ENCODE data around the gene NDE1. TPM values are rescaled to one million over a fixed set of nuclear protein-coding genes. Genes with fewer than 3 reads are reported as not detected.

Gene NDE1
- total and polyA plus RNA-seq, 2 of the 4 experiments (the other 2 are of a cell fraction) = 22.7 to 29.2 TPM

DNA sequence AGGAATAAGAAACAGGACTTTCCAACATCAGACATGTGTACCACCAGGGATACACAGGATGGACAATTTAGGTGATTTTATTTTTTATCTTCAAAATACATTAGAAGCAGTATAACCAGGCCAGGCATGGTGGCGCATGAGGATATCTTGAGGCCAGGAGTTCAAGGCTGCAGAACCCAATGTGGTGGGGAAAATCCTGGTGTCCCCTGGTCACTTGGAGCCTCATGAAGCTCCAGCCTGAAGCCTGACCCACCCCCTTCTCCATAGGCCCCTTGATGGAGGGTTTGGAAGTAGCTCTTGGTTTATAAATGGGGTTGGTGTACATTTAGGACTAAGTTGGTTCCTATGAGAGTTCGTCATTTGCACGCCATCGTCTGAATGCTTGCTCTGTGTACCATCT, 118.2 kb downstream of the NDE1 start:
- Histone ChIP-seq H3K27me3 (ENCODE audit: control insufficient read depth, insufficient read depth, low read length) (peaks cover 4% of the 10 kb centered on the region), H2AK5ac (ENCODE audit: low read depth, low read length) (no peak overlapping the region), H3K4me3 (ENCODE audit: insufficient read depth, low read depth, low read length) (no peak overlapping the region), H3K4ac (ENCODE audit: low read depth, low read length) (no peak overlapping the region), H2BK5ac (ENCODE audit: low read depth, low read length, poor library complexity, severe bottlenecking) (no peak overlapping the region), H3K27ac (ENCODE audit: insufficient read depth, low read length) (no peak overlapping the region), H3K14ac (replicated peaks; ENCODE audit: low read depth, low read length) (no peak overlapping the region), H2BK15ac (ENCODE audit: low read depth, low read length) (no peak overlapping the region), H3K56ac (ENCODE audit: extremely low read depth, insufficient read depth, low read length) (no peak overlapping the region), H3K36me3 (ENCODE audit: control insufficient read depth, insufficient read depth, low read length) (no peaks in the 10 kb centered on the region), H4K5ac (ENCODE audit: low read depth, low read length) (no peak overlapping the region), H3K4me1 (ENCODE audit: control insufficient read depth, insufficient read depth, low read length) (peaks cover 5% of the 10 kb centered on the region), H3K18ac (ENCODE audit: low read depth, low read length) (no peak overlapping the region), H3K79me1 (ENCODE audit: low read depth in 1 of 2, low read length in 2 of 2) (no peaks in the 10 kb centered on the region), H4K20me1 (ENCODE audit: insufficient read depth, low read length) (no peaks in the 10 kb centered on the region), H2AFZ (replicated peaks; ENCODE audit: low read length, poor library complexity) (no peak overlapping the region), H2AK9ac (replicated peaks; ENCODE audit: low read depth, low read length, poor library complexity) (no peak overlapping the region), H2BK20ac (ENCODE audit: low read depth, low read length) (no peak overlapping the region), H3K9me1 (ENCODE audit: insufficient read depth, low read length) (peaks cover 5% of the 10 kb centered on the region; the same call in 1 of the 2 replicates), H4K91ac (ENCODE audit: insufficient read depth, low read depth, low read length) (no peak overlapping the region), H3K9ac (ENCODE audit: low read depth, low read length) (no peak overlapping the region), H3K9me3 (ENCODE audit: control insufficient read depth, insufficient read depth, low read length) (no peaks in the 10 kb centered on the region), H3K4me2 (ENCODE audit: low read depth, low read length) (no peak overlapping the region), H3K23ac (ENCODE audit: low read depth, low read length) (no peak overlapping the region), H2BK120ac (ENCODE audit: low read depth, low read length) (no peak overlapping the region), H4K8ac (ENCODE audit: low read depth in 2 of 2, low read length in 2 of 2) (no peak overlapping the region)
- dilution Hi-C loops (cut with HindIII; ENCODE audit: low sequenced_read_pairs, unreplicated experiment) = no loop called here
- ChIA-PET CTCF (no interaction called here), POLR2A (ENCODE audit: unreplicated experiment) (no interaction called here)
- ATAC-seq (ENCODE audit: low read depth) (no peak), DNase-seq (no peak)
- in situ Hi-C loops (cut with MboI; ENCODE audit: low sequenced_read_pairs) = loop anchor here (10.0 kb wide), 1 partner anchor 427 kb away; no protein-coding TSS in a partner anchor
- WGBS, 2 experiments (ENCODE audit: extremely low coverage in 2 of 2, insufficient read length in 1 of 2) = no CpG with 5 or more reads among the region's 4 CpGs
- intact Hi-C loops (cut with micrococcal nuclease) = loop anchor here (5.0 kb wide), 2 partner anchors 54 to 359 kb away; no protein-coding TSS in a partner anchor
- no TSS peak for BruUV-seq (replicated peaks)
- TF ChIP-seq RFX5 (IDR thresholded peaks at IDR 0.05; ENCODE audit: low read depth, low read length) (no peak), MAFK (IDR thresholded peaks at IDR 0.05; ENCODE audit: low read depth, low read length) (no peak), MAZ (IDR thresholded peaks at IDR 0.05; ENCODE audit: borderline replicate concordance, low read depth, low read length) (no peak), ELK1 (IDR thresholded peaks at IDR 0.05; ENCODE audit: borderline replicate concordance, low read depth, low read length) (no peak), NFE2L2 (IDR thresholded peaks at IDR 0.05; ENCODE audit: low read depth, low read length) (no peak), POLR2A (IDR thresholded peaks at IDR 0.05; ENCODE audit: low read depth, low read length) (no peak), CHD1 (IDR thresholded peaks at IDR 0.05; ENCODE audit: low read depth, low read length) (no peak), BHLHE40 (IDR thresholded peaks at IDR 0.05; ENCODE audit: low read depth, low read length) (no peak), SMC3 (IDR thresholded peaks at IDR 0.05; ENCODE audit: low read depth, low read length) (no peak), FOS (IDR thresholded peaks at IDR 0.05; ENCODE audit: low read depth, low read length) (no peak)
- TF ChIP-seq, protein P1, sequence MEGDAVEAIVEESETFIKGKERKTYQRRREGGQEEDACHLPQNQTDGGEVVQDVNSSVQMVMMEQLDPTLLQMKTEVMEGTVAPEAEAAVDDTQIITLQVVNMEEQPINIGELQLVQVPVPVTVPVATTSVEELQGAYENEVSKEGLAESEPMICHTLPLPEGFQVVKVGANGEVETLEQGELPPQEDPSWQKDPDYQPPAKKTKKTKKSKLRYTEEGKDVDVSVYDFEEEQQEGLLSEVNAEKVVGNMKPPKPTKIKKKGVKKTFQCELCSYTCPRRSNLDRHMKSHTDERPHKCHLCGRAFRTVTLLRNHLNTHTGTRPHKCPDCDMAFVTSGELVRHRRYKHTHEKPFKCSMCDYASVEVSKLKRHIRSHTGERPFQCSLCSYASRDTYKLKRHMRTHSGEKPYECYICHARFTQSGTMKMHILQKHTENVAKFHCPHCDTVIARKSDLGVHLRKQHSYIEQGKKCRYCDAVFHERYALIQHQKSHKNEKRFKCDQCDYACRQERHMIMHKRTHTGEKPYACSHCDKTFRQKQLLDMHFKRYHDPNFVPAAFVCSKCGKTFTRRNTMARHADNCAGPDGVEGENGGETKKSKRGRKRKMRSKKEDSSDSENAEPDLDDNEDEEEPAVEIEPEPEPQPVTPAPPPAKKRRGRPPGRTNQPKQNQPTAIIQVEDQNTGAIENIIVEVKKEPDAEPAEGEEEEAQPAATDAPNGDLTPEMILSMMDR (conservative IDR thresholded peaks at IDR 0.05; ENCODE audit: low read depth, low read length) = no peak

Data from IMR-90 (cell line).